Measurements from ENCODE around the gene POU5F1.

- TF ChIP-seq EZH2 (IDR thresholded peaks at IDR 0.05; ENCODE audit: borderline replicate concordance, low read depth, low read length, poor library complexity, severe bottlenecking), result no peak
- TF ChIP-seq, protein P1, sequence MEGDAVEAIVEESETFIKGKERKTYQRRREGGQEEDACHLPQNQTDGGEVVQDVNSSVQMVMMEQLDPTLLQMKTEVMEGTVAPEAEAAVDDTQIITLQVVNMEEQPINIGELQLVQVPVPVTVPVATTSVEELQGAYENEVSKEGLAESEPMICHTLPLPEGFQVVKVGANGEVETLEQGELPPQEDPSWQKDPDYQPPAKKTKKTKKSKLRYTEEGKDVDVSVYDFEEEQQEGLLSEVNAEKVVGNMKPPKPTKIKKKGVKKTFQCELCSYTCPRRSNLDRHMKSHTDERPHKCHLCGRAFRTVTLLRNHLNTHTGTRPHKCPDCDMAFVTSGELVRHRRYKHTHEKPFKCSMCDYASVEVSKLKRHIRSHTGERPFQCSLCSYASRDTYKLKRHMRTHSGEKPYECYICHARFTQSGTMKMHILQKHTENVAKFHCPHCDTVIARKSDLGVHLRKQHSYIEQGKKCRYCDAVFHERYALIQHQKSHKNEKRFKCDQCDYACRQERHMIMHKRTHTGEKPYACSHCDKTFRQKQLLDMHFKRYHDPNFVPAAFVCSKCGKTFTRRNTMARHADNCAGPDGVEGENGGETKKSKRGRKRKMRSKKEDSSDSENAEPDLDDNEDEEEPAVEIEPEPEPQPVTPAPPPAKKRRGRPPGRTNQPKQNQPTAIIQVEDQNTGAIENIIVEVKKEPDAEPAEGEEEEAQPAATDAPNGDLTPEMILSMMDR (conservative IDR thresholded peaks at IDR 0.05; ENCODE audit: low read depth, low read length), result no peak
These were observed 10.0 kb upstream of the POU5F1 start for GRCh38 chr6:31180500-31180899.

All from A673 (cell line).